Activated naive CD8-positive, alpha-beta T cell (primary cell): ENCODE data around the gene LMTK2.

Source experiments
- H3K27ac Mint-ChIP-seq: one replicate; pipeline ENCODE4 v1.8.0; 2021; ENCODE audit warnings: mixed read lengths
- H3K27me3 Mint-ChIP-seq: one replicate; pipeline ENCODE4 v1.8.0; 2021; ENCODE audit warnings: mixed read lengths
- H3K36me3 Mint-ChIP-seq: one replicate; pipeline ENCODE4 v1.8.0; 2021; ENCODE audit warnings: mixed read lengths
- H3K4me1 Mint-ChIP-seq: one replicate; pipeline ENCODE4 v1.8.0; 2021; ENCODE audit warnings: low read depth, mixed read lengths
- H3K4me3 Mint-ChIP-seq: one replicate; pipeline ENCODE4 v1.8.0; 2021; ENCODE audit warnings: mild to moderate bottlenecking, mixed read lengths
- H3K9me3 Mint-ChIP-seq: one replicate; pipeline ENCODE4 v1.8.0; 2021; ENCODE audit warnings: low read depth, mixed read lengths

LMTK2 gene

GRCh38 chr7:98192781-98193457 lies 86.3 kb downstream of the LMTK2 start:
- Mint-ChIP-seq H3K36me3 (peaks cover 18% of the 10 kb centered on the region), H3K4me1 (peaks cover 13% of the 10 kb centered on the region), H3K4me3 (no peak overlapping the region), H3K27ac (no peak overlapping the region), H3K27me3 (no peaks in the 10 kb centered on the region), H3K9me3 (no peaks in the 10 kb centered on the region)

GRCh38 chr7:98193474-98194180 lies 87.0 kb downstream of the LMTK2 start:
- Mint-ChIP-seq H3K36me3 (peaks cover 13% of the 10 kb centered on the region), H3K4me1 (peaks cover 13% of the 10 kb centered on the region), H3K27me3 (no peaks in the 10 kb centered on the region), H3K9me3 (no peaks in the 10 kb centered on the region), H3K27ac (no peak overlapping the region), H3K4me3 (no peak overlapping the region)

GRCh38 chr7:98194186-98194585 lies 87.5 kb downstream of the LMTK2 start:
- Mint-ChIP-seq H3K36me3 (peaks cover 13% of the 10 kb centered on the region), H3K9me3 (no peaks in the 10 kb centered on the region), H3K27ac (no peak overlapping the region), H3K27me3 (no peaks in the 10 kb centered on the region), H3K4me3 (no peak overlapping the region), H3K4me1 (peaks cover 16% of the 10 kb centered on the region)

- Mint-ChIP-seq H3K4me3 (no peak overlapping the region), H3K36me3 (peaks cover 9% of the 10 kb centered on the region), H3K27ac (no peak overlapping the region), H3K27me3 (no peaks in the 10 kb centered on the region), H3K4me1 (peaks cover 14% of the 10 kb centered on the region), H3K9me3 (no peaks in the 10 kb centered on the region)
Measured at GRCh38 chr7:98194672-98195457, 88.2 kb downstream of the LMTK2 start.

GRCh38 chr7:98196706-98197605 lies 90.3 kb downstream of the LMTK2 start:
- H3K36me3 Mint-ChIP-seq, result peaks cover 11% of the 10 kb centered on the region
- H3K9me3 Mint-ChIP-seq, result no peaks in the 10 kb centered on the region
- H3K27me3 Mint-ChIP-seq, result no peaks in the 10 kb centered on the region
- H3K27ac Mint-ChIP-seq, result peak overlapping the region; percentile 66
- H3K4me1 Mint-ChIP-seq, result peaks cover 34% of the 10 kb centered on the region
- H3K4me3 Mint-ChIP-seq, result no peak overlapping the region

- H3K36me3 Mint-ChIP-seq, result peaks cover 11% of the 10 kb centered on the region
- no peak overlapping the region for H3K27ac Mint-ChIP-seq
- H3K4me3 Mint-ChIP-seq, result no peak overlapping the region
- peaks cover 54% of the 10 kb centered on the region for H3K4me1 Mint-ChIP-seq
- no peaks in the 10 kb centered on the region for H3K9me3 Mint-ChIP-seq
- no peaks in the 10 kb centered on the region for H3K27me3 Mint-ChIP-seq
Measured at GRCh38 chr7:98199131-98199530, 92.5 kb downstream of the LMTK2 start.

- Mint-ChIP-seq H3K27me3 (no peaks in the 10 kb centered on the region), H3K4me3 (peak overlapping the region; percentile 33), H3K9me3 (no peaks in the 10 kb centered on the region), H3K27ac (peak overlapping the region; percentile 36), H3K36me3 (peaks cover 11% of the 10 kb centered on the region), H3K4me1 (peaks cover 63% of the 10 kb centered on the region)
Measured at GRCh38 chr7:98200364-98200763, 93.7 kb downstream of the LMTK2 start.

GRCh38 chr7:98202367-98203195 lies 95.9 kb downstream of the LMTK2 start:
- Mint-ChIP-seq H3K9me3 (no peaks in the 10 kb centered on the region), H3K36me3 (peaks cover 12% of the 10 kb centered on the region), H3K27ac (peak overlapping the region; percentile 93), H3K27me3 (no peaks in the 10 kb centered on the region), H3K4me3 (peak overlapping the region; percentile 82), H3K4me1 (peaks cover 60% of the 10 kb centered on the region)

GRCh38 chr7:98203261-98203963 lies 96.8 kb downstream of the LMTK2 start:
- no peaks in the 10 kb centered on the region for H3K27me3 Mint-ChIP-seq
- no peaks in the 10 kb centered on the region for H3K9me3 Mint-ChIP-seq
- H3K4me3 Mint-ChIP-seq, result peak overlapping the region; percentile 56
- peaks cover 60% of the 10 kb centered on the region for H3K4me1 Mint-ChIP-seq
- peaks cover 12% of the 10 kb centered on the region for H3K36me3 Mint-ChIP-seq
- H3K27ac Mint-ChIP-seq, result peak overlapping the region; percentile 66

- peak overlapping the region; percentile 66 for H3K27ac Mint-ChIP-seq
- no peaks in the 10 kb centered on the region for H3K27me3 Mint-ChIP-seq
- H3K4me3 Mint-ChIP-seq, result peak overlapping the region; percentile 56
- H3K9me3 Mint-ChIP-seq, result no peaks in the 10 kb centered on the region
- peaks cover 10% of the 10 kb centered on the region for H3K36me3 Mint-ChIP-seq
- peaks cover 58% of the 10 kb centered on the region for H3K4me1 Mint-ChIP-seq
Measured at GRCh38 chr7:98203964-98204605, 97.4 kb downstream of the LMTK2 start.

GRCh38 chr7:98204670-98205069 lies 98.0 kb downstream of the LMTK2 start:
- H3K4me1 Mint-ChIP-seq, result peaks cover 58% of the 10 kb centered on the region
- H3K9me3 Mint-ChIP-seq, result no peaks in the 10 kb centered on the region
- H3K36me3 Mint-ChIP-seq, result peaks cover 8% of the 10 kb centered on the region
- peak overlapping the region; percentile 17 for H3K4me3 Mint-ChIP-seq
- no peaks in the 10 kb centered on the region for H3K27me3 Mint-ChIP-seq
- H3K27ac Mint-ChIP-seq, result peak overlapping the region; percentile 34

GRCh38 chr7:98205162-98205845 lies 98.6 kb downstream of the LMTK2 start:
- Mint-ChIP-seq H3K9me3 (no peaks in the 10 kb centered on the region), H3K4me1 (peaks cover 52% of the 10 kb centered on the region), H3K36me3 (peaks cover 5% of the 10 kb centered on the region), H3K27ac (peak overlapping the region; percentile 41), H3K27me3 (no peaks in the 10 kb centered on the region), H3K4me3 (no peak overlapping the region)
